ENCODE data around the gene VTA1. TPM values are rescaled to one million over a fixed set of nuclear protein-coding genes. Genes with fewer than 3 reads are reported as not detected.

Gene VTA1
- total and polyA plus RNA-seq, 2 of the 13 experiments (the other 11 are each of a cell fraction or from before 2014, with no cell fraction given) = 70.7 to 89.1 TPM

GRCh38 chr6:142155091-142155490 is 8.0 kb downstream of the VTA1 start:
- H2AFZ ChIP-seq (ENCODE audit: low read length) = no peak overlapping the region
- no peak for ATAC-seq
- TF ChIP-seq FOXJ3 (CRISPR knock-in tag; IDR thresholded peaks at IDR 0.05; ENCODE audit: borderline replicate concordance) = no peak
- no peak for TF ChIP-seq ARHGAP35 (CRISPR knock-in tag; IDR thresholded peaks at IDR 0.05; ENCODE audit: borderline replicate concordance)
- TF ChIP-seq ZNF10 (CRISPR knock-in tag; IDR thresholded peaks at IDR 0.05; ENCODE audit: borderline replicate concordance, low read depth) = no peak
- no peak for TF ChIP-seq KAT7 (CRISPR knock-in tag; IDR thresholded peaks at IDR 0.05; ENCODE audit: borderline replicate concordance)
- no peak for TF ChIP-seq ZBTB1 (CRISPR knock-in tag; IDR thresholded peaks at IDR 0.05; ENCODE audit: borderline replicate concordance)
- TF ChIP-seq ZNF878 (CRISPR knock-in tag; IDR thresholded peaks at IDR 0.05) = no peak
- no peak for TF ChIP-seq ZNF441 (CRISPR knock-in tag; IDR thresholded peaks at IDR 0.05; ENCODE audit: borderline replicate concordance)
- TF ChIP-seq SNAI1 (CRISPR knock-in tag; IDR thresholded peaks at IDR 0.05; ENCODE audit: borderline replicate concordance) = no peak
- no peak for TF ChIP-seq MTA3 (CRISPR knock-in tag; IDR thresholded peaks at IDR 0.05)
- no peak for TF ChIP-seq SP4 (CRISPR knock-in tag; IDR thresholded peaks at IDR 0.05)
- TF ChIP-seq BRD4 (CRISPR knock-in tag; IDR thresholded peaks at IDR 0.05) = no peak
- no peak for TF ChIP-seq MZF1 (CRISPR knock-in tag; IDR thresholded peaks at IDR 0.05; ENCODE audit: borderline replicate concordance)
- no peak for TF ChIP-seq ZNF639 (CRISPR knock-in tag; conservative IDR thresholded peaks at IDR 0.05)
- TF ChIP-seq ZNF605 (CRISPR knock-in tag; IDR thresholded peaks at IDR 0.05) = no peak
- no peak for TF ChIP-seq PAX8 (CRISPR knock-in tag; IDR thresholded peaks at IDR 0.05; ENCODE audit: borderline replicate concordance)
- H3K27me3 ChIP-seq (ENCODE audit: control insufficient read depth in 1 of 2, insufficient read depth in 2 of 2, low read length in 2 of 2) = no peaks in the 10 kb centered on the region
- H4K20me1 ChIP-seq (ENCODE audit: insufficient read depth, low read length) = peaks cover 8% of the 10 kb centered on the region
- intact Hi-C loops (cut with micrococcal nuclease; ENCODE audit: unreplicated experiment) = no loop called here
- in situ Hi-C loops (cut with HindIII; ENCODE audit: extremely low pct_ligation_motif_present, low pct_unique_long_range_greater_than_20kb) = no loop called here
- CTCF ChIA-PET (ENCODE audit: low intra/inter-chr PET ratio, low total read pairs) = interaction anchor here (2.6 kb wide), 1 partner anchor 52 kb away, joined by 18 read pairs; no protein-coding TSS in a partner anchor
- peaks cover 0 to 7% of the 10 kb centered on the region in 2 experiments; a peak in 1 of 5 replicates for H3K36me3 ChIP-seq (replicated peaks in 1 of 2; ENCODE audit: control insufficient read depth in 1 of 2, insufficient read depth in 2 of 2, low read length in 2 of 2)
- no peak for DNase-seq (ENCODE audit: low spot score)
- H3K4me1 ChIP-seq (ENCODE audit: insufficient read depth, low read length) = peaks cover 6% of the 10 kb centered on the region
- no peak overlapping the region for H3K4me3 ChIP-seq (replicated peaks in 1 of 3; ENCODE audit: insufficient read depth in 1 of 3, low read depth in 2 of 3, low read length in 3 of 3)
- no TSS peak for BruUV-seq (replicated peaks)
- H3K79me2 ChIP-seq (ENCODE audit: insufficient read depth, low read length) = peaks cover 90% of the 10 kb centered on the region
- no peak overlapping the region for H3K4me2 ChIP-seq (ENCODE audit: low read depth, low read length)
- POLR2A ChIA-PET = interaction anchor here (2.6 kb wide), 1 partner anchor 8 kb away, joined by 19 read pairs; the partner anchor contains the start of genes NMBR and VTA1
- WGBS (ENCODE audit: low lambda C conversion rate) = 96% methylated on average over 3 of the region's 3 CpGs
- H3K9me3 ChIP-seq (ENCODE audit: low read length) = no peaks in the 10 kb centered on the region
- no peak overlapping the region for H3K27ac ChIP-seq (ENCODE audit: extremely low read length, insufficient read depth, low read length)
- FAIRE-seq = no peak
- H3K9ac ChIP-seq (ENCODE audit: insufficient read depth, low read depth, low read length) = no peak overlapping the region

Measured in HepG2 (cell line).